HG03066 (cell line): ENCODE results near the gene HDGFL2.
"Not testable (repeated sequence)": the region's sequence is repeated elsewhere in the genome, so short reads cannot be mapped to it uniquely, and the experiment has no call there.

Source experiments
- ATAC-seq: cut with Tn5 transposase; IDR thresholded peaks from one replicate; pipeline ENCODE4 v1.9.1; 2021; ENCODE audit warnings: low read depth; ENCODE audit not compliant: unreplicated experiment

HDGFL2 gene

DNA sequence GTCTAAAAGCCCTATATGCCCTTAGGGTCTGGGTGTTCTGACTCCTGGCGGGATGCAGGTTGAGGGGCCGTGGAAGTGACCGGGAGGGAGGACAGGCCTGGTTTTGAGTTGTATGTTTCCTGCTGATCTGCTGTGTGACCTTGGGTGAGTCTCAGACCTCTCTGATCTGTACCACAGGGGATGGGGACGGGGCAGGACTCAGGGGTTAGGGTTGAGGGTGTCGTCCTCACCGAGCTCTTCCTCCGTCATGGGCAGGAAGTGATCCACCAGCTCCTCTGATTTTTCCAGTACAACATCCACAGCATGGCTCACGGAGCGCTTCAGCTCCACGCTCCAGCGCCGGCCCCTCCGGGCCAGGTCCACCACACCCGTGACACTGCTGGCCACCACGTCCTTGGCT is 56.7 kb downstream of the HDGFL2 start:
- no peak for ATAC-seq

DNA sequence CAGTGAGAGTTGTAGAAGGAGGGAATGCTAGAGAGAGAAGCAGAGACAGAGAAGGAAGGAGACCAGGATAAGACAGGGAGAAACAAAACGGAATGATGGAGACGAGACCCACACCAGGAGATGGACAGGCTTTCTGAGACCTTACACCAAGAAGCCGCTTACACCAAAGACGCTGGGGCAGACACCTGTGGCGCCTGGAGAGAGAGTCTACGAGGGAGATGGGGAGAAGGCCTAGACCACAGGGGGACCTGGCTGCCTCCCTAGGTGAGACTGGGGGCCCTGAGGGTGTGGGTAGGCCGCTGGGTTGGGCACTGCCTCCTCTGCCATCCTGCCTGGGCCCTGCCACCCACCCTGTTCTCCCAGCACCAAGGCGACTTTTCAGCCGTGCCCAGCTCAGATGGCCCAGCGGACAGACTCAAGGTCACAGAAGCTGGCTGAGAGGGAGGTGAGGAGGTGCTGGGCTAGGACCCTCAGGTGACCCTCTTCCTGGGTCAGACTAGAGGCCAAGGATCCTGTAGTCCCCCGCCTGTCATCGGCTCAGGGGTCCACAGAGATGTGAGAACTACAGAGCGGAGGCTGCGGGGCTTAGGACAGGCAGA is 57.9 kb downstream of the HDGFL2 start:
- no peak for ATAC-seq

DNA sequence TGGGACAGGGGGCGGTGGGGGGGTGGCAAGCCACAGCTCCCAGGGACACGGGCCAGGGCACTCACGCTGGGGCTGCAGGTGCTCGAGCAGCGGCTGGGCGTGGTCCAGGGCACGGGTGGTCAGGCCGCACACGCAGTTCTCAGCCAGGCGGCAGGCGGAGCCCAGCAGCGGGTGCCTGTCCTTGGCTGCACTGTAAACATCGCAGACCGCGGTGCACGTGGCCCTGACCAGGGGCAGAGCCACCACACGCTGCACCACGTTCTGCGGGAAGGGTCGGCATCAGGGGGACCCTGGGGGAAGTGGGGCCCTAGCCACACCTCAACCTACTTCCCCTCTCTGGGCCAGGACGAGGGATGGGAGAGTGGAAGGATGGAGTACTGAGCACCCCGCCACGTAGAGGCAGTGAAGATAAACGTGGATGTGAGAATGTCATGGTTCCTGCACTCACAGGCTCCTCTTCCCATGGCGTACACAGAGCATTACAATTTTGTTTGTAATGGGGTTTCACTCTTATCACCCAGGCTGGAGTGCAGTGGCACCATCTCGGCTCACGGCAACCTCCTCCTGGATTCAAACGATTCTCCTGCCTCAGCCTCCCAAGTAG is 59.6 kb downstream of the HDGFL2 start:
- no peak for ATAC-seq

DNA sequence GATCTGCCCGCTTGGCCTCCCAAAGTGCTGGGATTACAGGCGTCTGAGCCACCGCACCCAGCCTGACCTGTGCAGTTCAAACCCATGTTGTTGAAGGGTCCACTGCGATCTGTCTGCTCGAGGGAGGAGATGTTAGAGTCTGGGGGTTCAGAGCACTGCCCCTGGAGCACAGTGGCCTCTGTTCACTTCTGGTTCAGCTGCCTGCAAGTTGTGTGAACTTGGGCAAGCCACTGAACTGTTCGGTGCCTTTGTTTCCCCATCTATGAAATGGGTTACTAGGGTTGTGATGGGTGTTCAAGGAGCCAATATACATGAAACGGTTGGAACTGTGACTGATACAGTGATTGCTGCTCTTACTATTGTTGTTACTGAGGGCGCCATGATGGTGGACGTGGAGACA is 61.2 kb downstream of the HDGFL2 start:
- no peak for ATAC-seq

DNA sequence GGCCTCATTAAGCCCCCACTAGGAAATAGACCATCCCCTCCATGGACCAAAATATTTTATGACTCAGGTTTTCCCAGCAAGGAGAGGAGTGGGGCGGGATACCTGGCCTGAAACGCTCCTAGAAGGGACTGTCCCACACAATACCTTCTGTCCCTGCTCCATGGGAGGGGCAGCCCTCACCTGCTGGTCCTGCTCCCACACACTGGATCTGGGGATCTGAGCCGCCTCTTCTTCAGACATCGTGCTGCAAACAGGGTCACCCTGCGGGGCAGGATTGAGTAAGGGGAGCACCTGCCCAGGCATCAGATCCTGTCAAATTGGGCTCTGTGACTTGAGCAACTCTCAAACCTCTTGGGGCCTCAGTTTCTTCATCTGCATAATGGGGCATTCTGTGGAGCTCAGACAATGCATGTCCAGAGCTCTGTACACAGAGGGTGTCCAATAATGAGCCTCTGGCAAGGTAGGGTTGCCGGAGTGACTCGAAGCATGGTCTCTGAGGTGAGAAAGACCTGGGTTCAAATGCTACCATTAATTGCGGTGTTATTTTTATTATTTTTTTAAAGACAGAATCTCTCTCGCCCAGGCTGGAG is 61.8 kb downstream of the HDGFL2 start:
- no peak for ATAC-seq

DNA sequence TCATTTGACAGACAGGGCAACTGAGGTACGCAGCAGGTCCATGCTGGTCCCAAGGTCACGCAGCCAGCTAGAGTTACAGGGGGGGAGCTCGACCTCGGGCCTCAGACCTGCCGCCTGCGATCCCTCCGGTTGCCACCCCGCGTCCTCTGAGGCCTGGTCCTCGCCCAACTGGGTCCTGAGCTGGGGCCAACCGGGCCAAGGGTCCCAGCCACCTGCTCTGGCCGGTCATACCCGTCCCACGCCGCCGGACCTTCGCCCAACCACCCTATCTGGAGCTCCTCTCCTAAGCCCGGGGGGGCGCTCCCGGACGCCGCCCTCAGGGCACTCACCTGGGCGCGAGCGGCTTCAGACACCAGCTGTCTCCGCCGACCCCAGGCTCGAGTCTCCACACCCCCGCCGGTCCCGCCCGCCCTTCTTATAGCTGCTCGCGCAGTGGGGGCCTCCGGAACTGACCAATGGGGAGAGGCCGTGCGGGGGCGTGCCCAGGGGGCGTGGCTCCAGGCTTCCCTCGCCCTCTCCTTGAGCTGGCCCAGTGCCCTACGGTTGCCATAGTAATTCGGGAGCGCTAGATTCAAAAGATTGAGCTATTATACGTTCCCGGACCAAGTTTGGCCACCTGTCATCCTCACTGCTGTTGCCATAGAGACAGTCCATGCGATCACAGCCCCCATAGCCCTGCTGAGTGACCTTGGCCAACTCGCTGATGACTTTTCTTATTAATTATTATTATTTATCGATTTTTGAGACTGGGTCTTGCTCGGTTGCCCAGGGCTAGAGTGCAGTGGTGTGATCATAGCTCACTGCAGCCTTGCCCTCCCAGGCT is 63.0 kb downstream of the HDGFL2 start, which contains the start of gene PLIN5:
Gene PLIN5, minus strand, starts transcription at position 389 of the 823 bp plus-strand sequence. CDS start 1,150 bp downstream, outside the sequence.
- no peak for ATAC-seq

DNA sequence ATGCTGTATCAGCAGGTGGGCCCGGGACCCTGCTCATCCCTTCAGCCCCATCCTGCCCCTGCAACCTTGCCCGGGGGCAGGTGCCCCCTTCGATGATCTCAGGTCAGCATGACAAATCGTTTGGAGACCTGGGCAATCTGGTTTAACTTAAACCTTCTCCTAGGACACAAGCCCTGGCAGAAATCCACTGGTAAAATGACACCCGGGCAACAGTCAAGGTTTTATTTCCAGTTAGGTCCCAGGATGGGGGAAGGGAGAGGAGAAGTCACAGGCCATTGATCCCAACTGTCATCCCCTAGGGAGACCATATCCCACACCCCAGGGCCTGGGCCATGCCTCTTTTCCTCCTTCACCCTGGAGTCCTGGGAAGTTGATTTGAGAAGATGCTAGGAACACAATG is 64.7 kb downstream of the HDGFL2 start:
- no peak for ATAC-seq

DNA sequence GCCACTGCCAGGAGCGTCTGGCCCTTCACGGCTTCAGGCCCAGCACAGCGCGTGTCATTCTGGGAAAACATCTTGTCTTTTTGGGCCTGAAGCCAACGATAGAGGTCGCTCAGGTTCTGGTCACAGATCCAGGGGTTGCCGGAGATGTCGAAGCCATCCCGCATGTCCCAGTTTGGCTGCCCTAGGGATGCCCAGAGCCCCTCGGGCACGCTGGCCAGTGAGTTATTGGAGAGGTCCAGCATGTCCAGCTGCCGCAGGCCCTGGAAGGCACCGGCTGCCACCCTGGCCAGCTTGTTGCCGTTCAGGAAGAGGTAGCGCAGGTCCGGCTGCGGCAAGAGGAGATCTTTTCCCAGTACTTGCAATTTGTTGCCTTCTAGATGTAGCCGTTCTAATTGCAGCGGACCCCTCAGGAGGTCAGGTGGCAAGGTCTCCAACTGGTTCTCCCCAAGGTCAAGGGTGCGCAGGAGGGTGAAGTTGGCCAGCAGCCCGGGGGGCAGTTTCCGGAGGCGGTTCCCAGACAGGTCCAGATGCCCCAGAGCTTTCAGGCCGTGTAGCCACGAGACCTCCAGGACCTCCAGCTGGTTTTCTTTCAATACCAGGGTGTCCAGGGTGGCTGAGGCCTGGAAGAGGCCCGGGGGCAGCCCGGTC is 66.0 kb downstream of the HDGFL2 start:
- no peak for ATAC-seq

DNA sequence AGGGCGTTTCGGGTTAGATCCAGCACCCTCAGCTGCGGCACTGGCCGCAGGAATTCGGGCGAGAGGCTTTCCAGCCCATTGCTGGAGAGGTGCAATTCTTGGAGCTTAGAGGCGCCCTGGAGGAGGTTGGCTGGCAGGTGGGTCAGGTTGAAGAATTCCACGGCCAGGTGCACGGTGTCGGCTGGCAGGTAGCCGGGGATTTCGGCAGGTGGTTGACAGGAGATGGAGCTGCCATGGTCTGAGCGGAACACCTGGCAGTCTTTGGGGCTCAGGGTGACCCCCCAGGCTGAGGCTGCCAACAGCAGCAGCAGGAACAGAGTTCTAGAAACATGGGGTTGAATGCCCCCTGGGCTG is 66.5 kb downstream of the HDGFL2 start:
- ATAC-seq, result no peak

DNA sequence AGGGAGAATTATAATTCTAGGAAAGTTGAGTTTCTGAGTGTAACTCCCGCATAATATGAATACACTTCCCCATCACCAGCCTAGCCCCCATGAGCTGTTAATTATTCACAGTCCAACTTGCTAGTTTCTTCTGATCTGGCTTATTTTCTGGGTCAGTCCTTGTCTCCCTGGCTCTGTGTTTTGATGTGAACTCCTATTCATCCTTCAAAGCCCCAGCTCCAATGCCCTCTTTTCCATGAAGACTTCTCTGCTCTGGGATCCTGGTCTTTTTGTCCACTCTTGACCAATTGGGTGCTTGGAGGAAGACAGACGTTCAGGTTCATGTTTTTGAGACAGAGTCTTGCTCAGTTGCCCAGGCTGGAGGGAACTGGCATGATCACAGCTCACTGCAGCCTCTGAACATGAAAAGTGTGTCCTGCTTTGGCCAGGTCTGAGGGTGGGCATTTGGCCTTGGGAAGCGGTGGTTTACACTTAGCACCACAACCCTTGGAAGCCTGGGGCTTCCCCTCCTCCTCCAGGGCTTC is 67.1 kb downstream of the HDGFL2 start:
- no peak for ATAC-seq

DNA sequence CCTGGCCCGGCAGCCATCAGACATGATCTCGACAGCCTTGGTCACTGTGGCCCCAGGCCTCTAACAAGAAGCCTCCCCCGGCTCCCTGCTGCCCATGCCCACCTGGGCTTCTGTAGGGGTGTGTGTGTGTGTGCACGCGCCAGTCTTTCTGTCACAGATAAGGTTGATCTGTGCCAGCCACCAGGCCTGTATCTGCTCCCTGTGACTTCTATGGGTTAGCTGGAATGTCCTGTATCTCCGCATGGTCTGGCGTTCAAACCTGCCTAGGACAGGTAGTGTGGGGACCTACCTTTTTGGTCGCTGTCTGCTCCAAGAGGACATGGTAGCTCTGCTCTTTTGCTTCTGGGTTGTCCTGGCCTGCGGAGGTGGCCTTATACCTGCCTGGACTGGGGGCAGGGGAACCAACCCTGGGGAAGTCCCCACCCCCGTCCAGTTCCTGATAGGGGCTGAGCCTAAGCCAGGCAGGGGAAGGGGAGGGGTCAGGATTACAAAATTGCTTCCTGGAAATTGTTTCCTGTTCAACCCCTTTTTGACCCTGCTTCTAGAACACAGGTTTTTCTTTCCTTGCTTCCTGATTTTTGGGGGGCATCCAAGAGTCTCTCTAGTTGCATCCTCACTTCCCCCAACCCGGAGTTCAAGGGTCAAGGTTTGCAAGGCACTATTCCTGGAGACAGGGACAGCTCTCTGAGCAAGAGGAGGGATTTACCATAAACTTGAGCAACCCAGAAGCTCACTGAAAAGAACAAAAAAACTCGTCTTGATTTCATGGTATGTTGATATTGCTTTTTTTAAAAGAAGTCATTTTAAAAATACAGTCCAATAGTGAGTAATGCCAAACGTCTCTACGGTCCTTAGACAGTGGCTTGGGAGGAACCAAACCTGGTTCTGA is 67.8 kb downstream of the HDGFL2 start, which contains the start of gene LRG1:
Gene LRG1, minus strand, starts transcription at position 344 of the 889 bp plus-strand sequence. Its CDS starts 23 bp downstream, at position 321.
- no peak for ATAC-seq

DNA sequence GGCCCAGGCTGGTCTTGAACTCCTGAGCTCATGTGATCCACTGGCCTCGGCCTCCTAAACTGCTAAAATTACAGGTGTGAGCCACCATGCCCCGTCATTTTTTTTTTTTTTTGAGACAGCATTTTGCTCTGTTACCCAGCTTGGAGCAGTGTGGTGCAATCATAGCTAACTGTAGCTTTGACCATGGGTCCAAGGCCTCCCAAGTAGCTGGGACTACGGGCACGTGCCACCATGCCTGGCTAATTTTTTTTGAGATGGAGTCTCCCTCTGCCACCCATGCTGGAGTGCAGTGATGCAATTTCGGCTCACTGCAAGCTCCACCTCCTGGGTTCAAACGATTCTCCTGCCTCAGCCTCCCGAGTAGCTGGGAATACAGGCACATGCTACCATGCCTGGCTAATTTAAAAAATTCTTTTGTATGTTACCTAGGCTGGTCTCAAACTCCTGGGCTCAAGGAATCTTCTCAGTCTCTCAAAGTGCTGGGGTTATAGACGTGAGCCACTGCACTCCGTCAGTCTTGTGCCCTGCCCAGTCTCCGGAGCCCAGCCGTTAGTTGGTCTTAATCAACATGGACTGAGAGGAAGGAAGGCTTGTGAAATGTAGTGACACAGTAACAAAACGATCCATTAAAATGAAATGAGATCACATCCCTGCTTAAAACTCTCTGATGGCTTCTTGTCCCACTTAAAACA is 69.2 kb downstream of the HDGFL2 start:
- ATAC-seq, result no peak

DNA sequence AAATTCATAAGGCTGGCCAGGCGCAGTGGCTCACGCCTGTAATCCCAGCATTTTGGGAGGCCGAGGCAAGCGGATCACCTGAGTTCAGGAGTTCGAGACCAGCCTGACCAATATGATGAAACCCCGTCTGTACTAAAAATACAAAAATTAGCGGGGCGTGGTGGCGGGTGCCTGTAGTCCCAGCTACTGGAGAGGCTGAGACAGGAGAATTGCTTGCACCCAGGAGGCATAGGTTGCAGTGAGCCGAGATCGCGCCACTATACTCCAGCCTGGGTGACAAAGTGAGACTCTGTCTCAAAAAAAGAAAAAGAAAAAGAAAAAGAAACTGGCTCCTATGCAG is 69.7 kb downstream of the HDGFL2 start:
- not testable (repeated sequence) for ATAC-seq

DNA sequence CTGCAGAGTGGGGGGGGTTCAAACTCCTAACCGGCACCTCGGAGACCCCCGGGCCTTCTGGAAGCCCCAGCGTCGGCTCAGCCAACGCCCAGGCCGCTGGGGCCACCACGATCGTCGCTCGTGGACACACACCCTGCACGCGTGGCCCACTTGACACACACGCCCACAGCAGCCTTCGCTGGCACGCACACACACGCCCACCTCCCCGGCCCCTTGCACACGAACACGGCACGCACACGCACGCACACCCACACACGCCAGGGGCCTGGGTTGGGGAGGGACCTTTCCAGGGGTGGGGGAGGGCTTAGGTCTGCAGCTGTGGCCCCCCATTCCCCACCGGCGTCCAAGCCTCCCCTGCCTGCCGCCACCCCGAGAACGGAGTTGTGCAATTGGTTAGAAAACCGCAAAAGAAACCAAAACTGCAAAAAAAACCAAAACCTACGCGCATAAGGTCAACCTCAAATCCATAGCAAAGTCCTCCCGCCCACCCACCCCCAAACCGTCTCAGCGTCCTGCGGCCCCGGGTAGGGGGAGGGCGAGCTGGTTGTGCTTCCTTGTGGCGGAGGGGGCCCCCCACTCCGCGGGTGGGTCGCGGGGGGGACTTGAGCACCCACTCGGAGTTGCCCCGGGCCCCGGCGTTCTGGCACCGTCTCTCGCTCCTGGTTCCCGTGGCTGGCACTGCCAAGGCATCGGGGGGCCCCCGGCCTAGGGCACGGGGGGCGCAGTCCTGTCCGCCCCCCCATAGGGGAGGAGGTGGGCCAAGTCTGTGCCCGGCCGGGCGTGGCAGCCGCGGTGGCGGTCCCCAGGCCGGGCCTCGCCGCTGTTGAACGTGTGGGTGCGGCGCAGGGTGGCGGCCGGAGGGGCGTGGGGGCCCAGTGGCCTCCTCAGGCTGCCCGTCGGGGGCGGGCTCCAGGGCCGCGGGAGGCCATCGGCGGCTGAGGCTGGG is 71.1 kb downstream of the HDGFL2 start:
- no peak for ATAC-seq

DNA sequence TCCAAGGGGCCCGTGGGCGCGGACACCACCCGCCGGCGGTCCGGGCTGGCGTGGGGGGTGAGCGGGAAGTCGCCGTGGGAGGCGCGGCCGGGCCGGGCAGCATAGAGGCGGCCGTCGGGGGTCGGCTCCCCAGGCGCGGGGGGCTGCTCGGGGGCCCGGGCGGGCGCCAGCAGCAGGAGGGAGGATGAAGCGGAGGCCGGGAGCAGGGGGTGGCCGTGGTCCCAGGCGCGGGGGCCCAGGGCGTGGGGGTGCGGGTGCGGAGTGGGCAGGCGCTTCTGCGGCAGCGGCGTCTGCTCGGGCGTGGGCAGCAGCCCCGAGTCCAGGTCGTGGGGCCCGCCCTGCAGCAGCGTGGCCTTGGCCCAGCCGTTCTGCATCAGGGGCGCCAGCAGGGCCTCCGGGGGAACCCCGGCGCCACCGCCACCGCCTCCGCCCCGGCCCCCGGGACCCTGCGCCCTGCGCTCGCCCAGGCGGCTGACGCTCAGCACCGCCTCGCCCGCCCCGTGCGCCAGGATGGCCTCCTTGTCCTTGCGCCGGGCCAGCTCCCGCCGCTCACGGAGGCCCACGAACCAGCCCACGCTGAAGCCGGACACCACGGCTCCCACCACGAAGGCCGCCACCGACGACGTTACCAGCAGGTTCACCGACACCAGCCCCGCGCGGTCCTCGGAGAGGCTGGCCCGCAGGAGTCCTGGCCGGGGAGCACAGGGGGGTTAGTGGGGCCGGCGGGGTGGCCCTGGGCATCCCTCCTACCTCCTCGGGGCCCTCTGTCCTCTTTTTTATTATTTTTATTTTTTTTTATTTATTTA is 71.9 kb downstream of the HDGFL2 start:
- no peak for ATAC-seq

DNA sequence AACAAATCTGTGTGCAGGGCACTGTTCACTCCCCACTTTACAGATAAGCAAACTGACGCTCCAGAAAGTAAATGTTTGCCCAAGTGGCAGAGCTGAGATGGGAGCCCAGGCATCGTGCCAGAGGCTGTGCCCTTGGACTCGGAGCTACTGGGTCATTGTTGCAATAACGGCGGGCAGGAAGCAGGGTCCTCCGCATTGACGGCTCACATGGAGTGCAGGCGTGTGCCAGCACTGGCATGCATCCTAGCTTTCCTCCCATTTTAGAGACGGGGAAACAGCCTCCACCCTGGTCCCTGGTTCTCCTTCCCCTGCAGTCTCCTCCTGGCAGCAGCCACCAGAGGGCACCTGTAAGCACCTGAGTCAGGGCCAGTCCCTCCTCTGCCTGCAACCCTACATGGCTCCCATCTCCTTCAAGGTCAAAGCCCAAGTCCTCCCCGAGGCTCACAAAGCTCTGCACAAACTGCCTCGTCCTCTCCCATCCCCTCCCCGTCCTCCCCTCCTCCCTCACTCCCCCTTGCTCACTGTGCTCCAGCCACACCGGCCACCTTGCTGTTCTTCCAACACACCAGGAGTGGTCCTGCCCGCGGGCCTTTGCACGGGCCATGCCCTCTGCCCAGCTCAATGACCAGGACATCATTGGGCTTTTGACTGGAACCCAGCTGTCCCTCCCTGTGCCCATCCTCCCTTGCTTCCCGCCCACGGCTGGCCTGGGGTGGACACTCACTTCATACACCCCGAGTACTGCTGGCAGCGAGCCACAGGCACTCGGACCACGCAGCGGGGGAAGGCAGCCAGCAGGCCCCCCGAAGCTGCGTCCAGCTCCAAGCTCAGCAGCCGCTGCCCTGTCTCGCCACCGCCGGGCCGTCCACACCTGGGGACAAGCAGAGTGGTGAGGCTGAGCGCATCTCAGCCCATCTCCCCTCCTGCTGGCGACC is 75.5 kb downstream of the HDGFL2 start:
- no peak for ATAC-seq
